GM12801 (cell line): ENCODE results near the gene HIVEP3.

Source experiments
- CTCF ChIP-seq: IDR thresholded peaks from one replicate; pipeline ENCODE4 v1.5.1; 2011; ENCODE audit warnings: control low read depth; ENCODE audit not compliant: insufficient read length; ENCODE audit errors: extremely low read depth

Gene HIVEP3

GRCh38 chr1:41813755-41814745 is 104.7 kb downstream of the HIVEP3 start:
- TF ChIP-seq CTCF, result no peak

- TF ChIP-seq CTCF, result no peak
Measured at GRCh38 chr1:41813226-41813625, 105.5 kb downstream of the HIVEP3 start.

GRCh38 chr1:41812453-41812852 is 106.3 kb downstream of the HIVEP3 start:
- TF ChIP-seq CTCF, result no peak

GRCh38 chr1:41812051-41812450 is 106.7 kb downstream of the HIVEP3 start:
- TF ChIP-seq CTCF, result no peak

GRCh38 chr1:41811051-41811795 is 107.5 kb downstream of the HIVEP3 start:
- no peak for TF ChIP-seq CTCF

- no peak for TF ChIP-seq CTCF
Measured at GRCh38 chr1:41810446-41810845, 108.3 kb downstream of the HIVEP3 start.

GRCh38 chr1:41809692-41810091 is 109.0 kb downstream of the HIVEP3 start:
- TF ChIP-seq CTCF, result no peak
